CD4-positive, alpha-beta T cell (primary cell): ENCODE results near the gene RNF157. TPM values are rescaled to one million over a fixed set of nuclear protein-coding genes. Genes with fewer than 3 reads are reported as not detected.

Experiments
- ATAC-seq: fragments of 200-7000 bp; cut with Tn5 transposase; one replicate; pipeline ENCODE4 v1.10.0; 2022; ENCODE audit warnings: mild to moderate bottlenecking; ENCODE audit not compliant: poor library complexity
- CTCF ChIA-PET: fragments of 350-600 bp; sonication (Branson Sonifier 250); formaldehyde crosslinking; loops from one replicate; lab custom pipeline; 2021; ENCODE audit warnings: antibody characterized with exemption, inconsistent platforms; lab: Charles Lee
- POLR2A ChIA-PET: fragments of 350-600 bp; sonication (Branson Sonifier 250); formaldehyde crosslinking; loops from one replicate; lab custom pipeline; 2021; ENCODE audit warnings: antibody characterized with exemption, inconsistent platforms; lab: Charles Lee
- DNase-seq, 14 experiments: peaks; one replicate each; pipeline ENCODE4 v3.0.0-alpha.2; 2013 to 2020; ENCODE audit warnings: mixed read lengths in 2 of 14
- H3K27ac ChIP-seq, 2 donors: one replicate each; pipeline versions ENCODE4 v1.5.1 to v1.7.0; 2013; ENCODE audit warnings: low read length in 2 of 2, low read depth in 1 of 2, mild to moderate bottlenecking in 1 of 2
- H3K27me3 ChIP-seq, 2 experiments: 1 replicate in 1 of 2; 2 replicates in 1 of 2; pipeline versions ENCODE4 v1.6.1 to v1.7.0; 2013; ENCODE audit warnings: low read length in 2 of 2, control low read depth in 1 of 2, mild to moderate bottlenecking in 1 of 2, moderate library complexity in 1 of 2; ENCODE audit not compliant: insufficient read depth in 2 of 2, control insufficient read depth in 1 of 2
- H3K36me3 ChIP-seq: one replicate; pipeline ENCODE4 v1.6.1; 2013; ENCODE audit warnings: low read length, control low read depth; ENCODE audit not compliant: insufficient read depth
- H3K4me1 ChIP-seq: one replicate; pipeline ENCODE4 v1.6.1; 2013; ENCODE audit warnings: low read length, control low read depth; ENCODE audit not compliant: insufficient read depth
- H3K4me3 ChIP-seq: one replicate; pipeline ENCODE4 v1.5.1; 2013; ENCODE audit warnings: mild to moderate bottlenecking, low read length, moderate library complexity
- H3K9me3 ChIP-seq, 2 experiments: 1 replicate in 1 of 2; 2 replicates in 1 of 2; pipeline versions ENCODE4 v1.6.1 to v1.7.0; 2013; ENCODE audit warnings: low read length in 2 of 2, mild to moderate bottlenecking in 2 of 2, control low read depth in 1 of 2, moderate library complexity in 1 of 2; ENCODE audit not compliant: control insufficient read depth in 1 of 2, insufficient read depth in 1 of 2
- H3K27ac Mint-ChIP-seq: one replicate; pipeline ENCODE4 v1.8.0; 2020; ENCODE audit warnings: mixed read lengths
- H3K27me3 Mint-ChIP-seq: one replicate; pipeline ENCODE4 v1.8.0; 2021; ENCODE audit warnings: mixed read lengths
- H3K36me3 Mint-ChIP-seq: one replicate; pipeline ENCODE4 v1.8.0; 2021; ENCODE audit warnings: low read depth, mixed read lengths
- H3K4me1 Mint-ChIP-seq: one replicate; pipeline ENCODE4 v1.8.0; 2021; ENCODE audit warnings: low read depth, mixed read lengths
- H3K4me3 Mint-ChIP-seq: one replicate; pipeline ENCODE4 v1.8.0; 2020; ENCODE audit warnings: mild to moderate bottlenecking, mixed read lengths
- H3K9me3 Mint-ChIP-seq: one replicate; pipeline ENCODE4 v1.8.0; 2020; ENCODE audit warnings: mixed read lengths
- CTCF ChIP-seq: fragments of 200-600 bp; IDR thresholded peaks from one replicate; pipeline ENCODE4 v1.8.0; 2022; ENCODE audit warnings: antibody characterized with exemption, mild to moderate bottlenecking
- intact Hi-C, 2 experiments: fragments of 100-400 bp; cut with DNase I in 1 of 2; cut with micrococcal nuclease in 1 of 2; formaldehyde crosslinking; loops; one replicate each; pipeline versions ENCODE4 v1.15.1 to v1.9.0; 2023 to 2025; cut with DNase I, micrococcal nuclease
- total RNA-seq, 174 experiments: library from RNA in 2 of 174; stranded (reverse) in 2 of 174; gene quantifications; one replicate each; pipeline ENCODE4 v1.2.3 and lab custom pipeline; 2021 to 2026

Gene RNF157
- total RNA-seq, 2 experiments from 2014 or later = 18.5 to 21.1 TPM

DNA sequence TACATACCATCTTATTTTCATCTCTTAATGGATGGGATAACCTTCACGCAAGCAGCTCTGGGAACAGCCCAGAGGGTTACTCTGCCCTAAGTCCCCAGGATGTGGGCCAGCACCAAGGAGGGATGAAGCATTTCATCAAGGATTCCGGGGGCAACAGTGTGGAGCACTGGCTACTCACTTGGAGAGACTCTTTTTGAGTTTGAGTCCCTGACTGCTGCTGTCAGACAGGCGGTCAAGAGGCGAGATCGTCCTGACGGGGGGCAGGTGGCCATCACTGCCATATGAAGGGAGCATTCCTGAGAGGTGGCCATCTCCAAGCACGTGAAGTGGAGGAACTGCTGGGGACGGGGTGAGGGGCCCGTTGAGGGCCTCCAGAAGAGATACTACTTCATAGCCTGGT lies 81.1 kb downstream of the RNF157 start:
- Histone ChIP-seq H3K9me3 (no peaks in the 10 kb centered on the region), H3K27me3 (no peaks in the 10 kb centered on the region), H3K36me3 (peaks cover 65% of the 10 kb centered on the region), H3K4me3 (no peak overlapping the region), H3K27ac (no peak overlapping the region), H3K4me1 (no peaks in the 10 kb centered on the region)
- Mint-ChIP-seq H3K27ac (peak overlapping the region; percentile 44), H3K27me3 (no peaks in the 10 kb centered on the region), H3K9me3 (no peaks in the 10 kb centered on the region), H3K4me1 (peaks cover 5% of the 10 kb centered on the region), H3K36me3 (peaks cover 84% of the 10 kb centered on the region), H3K4me3 (no peak overlapping the region)
- no peak for TF ChIP-seq CTCF
- ATAC-seq (no peak), DNase-seq (no peak)
- POLR2A ChIA-PET = no interaction called here
- intact Hi-C loops = no loop called here
- CTCF ChIA-PET = interaction anchor here (0.8 to 1.4 kb wide), 3 partner anchors 21 to 38 kb away, joined by 3 to 5 read pairs (median 4); no protein-coding TSS in a partner anchor

- intact Hi-C loops = no loop called here
- H3K4me3 ChIP-seq = no peak overlapping the region
- H3K4me1 ChIP-seq = peaks cover 14% of the 10 kb centered on the region
- DNase-seq (no peak), ATAC-seq (no peak)
- peaks cover 89% of the 10 kb centered on the region for H3K36me3 Mint-ChIP-seq
- no peaks in the 10 kb centered on the region for H3K9me3 ChIP-seq
- ChIA-PET CTCF (interaction anchor here (1.0 kb wide), 2 partner anchors 36 to 37 kb away, joined by 3 to 4 read pairs; no protein-coding TSS in a partner anchor), POLR2A (interaction anchor here (0.7 kb wide), 1 partner anchor 22 kb away, joined by 4 read pairs; no protein-coding TSS in a partner anchor)
- H3K9me3 Mint-ChIP-seq = no peaks in the 10 kb centered on the region
- peaks cover 19% of the 10 kb centered on the region for H3K4me1 Mint-ChIP-seq
- no peaks in the 10 kb centered on the region for H3K27me3 Mint-ChIP-seq
- H3K27me3 ChIP-seq = no peaks in the 10 kb centered on the region
- H3K4me3 Mint-ChIP-seq = no peak overlapping the region
- peaks cover 73% of the 10 kb centered on the region for H3K36me3 ChIP-seq
- peak overlapping the region; percentile 27 for H3K27ac Mint-ChIP-seq
- TF ChIP-seq CTCF = no peak
- no peak overlapping the region for H3K27ac ChIP-seq
Measured at GRCh38 chr17:76157759-76158158, 82.5 kb downstream of the RNF157 start.

DNA sequence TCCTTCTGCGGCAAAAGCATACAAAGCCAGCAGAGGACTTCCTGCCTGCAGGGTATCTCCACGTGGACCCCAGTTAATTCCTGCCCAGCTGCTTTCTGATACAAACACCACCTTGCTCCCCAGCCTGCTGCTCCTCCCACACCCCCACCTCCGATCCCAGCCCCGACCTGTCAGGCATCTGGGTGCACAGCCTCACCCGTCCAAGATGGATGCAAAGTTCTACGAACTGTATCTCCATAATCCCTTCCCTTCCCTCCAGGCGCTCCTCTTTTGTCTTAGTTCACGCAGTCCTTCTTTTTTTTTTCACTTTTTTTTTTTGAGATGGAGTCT lies 83.7 kb downstream of the RNF157 start:
- no peaks in the 10 kb centered on the region for H3K27me3 Mint-ChIP-seq
- DNase-seq = no peak
- intact Hi-C loops = no loop called here
- ATAC-seq = no peak
- Histone ChIP-seq H3K27me3 (no peaks in the 10 kb centered on the region), H3K36me3 (peaks cover 69% of the 10 kb centered on the region), H3K9me3 (no peaks in the 10 kb centered on the region), H3K27ac (no peak overlapping the region), H3K4me1 (peaks cover 25% of the 10 kb centered on the region), H3K4me3 (no peak overlapping the region)
- peaks cover 30% of the 10 kb centered on the region for H3K4me1 Mint-ChIP-seq
- H3K27ac Mint-ChIP-seq = peak overlapping the region; percentile 46
- H3K4me3 Mint-ChIP-seq = no peak overlapping the region
- no peaks in the 10 kb centered on the region for H3K9me3 Mint-ChIP-seq
- peaks cover 95% of the 10 kb centered on the region for H3K36me3 Mint-ChIP-seq
- CTCF ChIA-PET = interaction anchor here (1.1 kb wide), 1 partner anchor 35 kb away, joined by 6 read pairs; no protein-coding TSS in a partner anchor
- TF ChIP-seq CTCF = no peak
- POLR2A ChIA-PET = interaction anchor here (0.8 to 2.3 kb wide), 2 partner anchors 22 to 36 kb away, joined by 3 to 8 read pairs; no protein-coding TSS in a partner anchor
